GM12891 (cell line): ENCODE measurements around the gene FILIP1L.

Experiments
- POLR2A ChIP-seq: IDR thresholded peaks from 2 replicates; pipeline ENCODE4 v1.6.1; 2011; ENCODE audit warnings: low read depth, low read length, control low read depth
- POLR2AphosphoS5 ChIP-seq: IDR thresholded peaks from 2 replicates; pipeline ENCODE4 v1.6.1; 2011; ENCODE audit warnings: low read depth, low read length, control low read depth
- TAF1 ChIP-seq: IDR thresholded peaks from 2 replicates; pipeline ENCODE4 v1.6.1; 2011; ENCODE audit warnings: low read depth, low read length, control low read depth

- TF ChIP-seq POLR2AphosphoS5 = no peak
- TF ChIP-seq POLR2A = no peak
- TF ChIP-seq TAF1 = no peak
Observed at GRCh38 chr3:99859825-99860224, 254.5 kb downstream of the FILIP1L start.
